AG09319 (cell line): ENCODE results near the gene ARHGAP12.

Experiments
- DNase-seq: peaks from one replicate; pipeline ENCODE4 v3.0.0-alpha.2; 2010; ENCODE audit warnings: low read depth; ENCODE audit errors: extremely low read depth
- TF ChIP-seq, protein P1 (sequence below): IDR thresholded peaks from 2 replicates; pipeline ENCODE4 v1.5.1; 2011; ENCODE audit warnings: low read depth, mild to moderate bottlenecking, inconsistent platforms, low read length, moderate library complexity

The ARHGAP12 gene

GRCh38 chr10:31963589-31963980 is 35.0 kb upstream of the ARHGAP12 start:
- DNase-seq, result no peak

GRCh38 chr10:31962826-31963588 is 34.4 kb upstream of the ARHGAP12 start:
- TF ChIP-seq, protein P1, sequence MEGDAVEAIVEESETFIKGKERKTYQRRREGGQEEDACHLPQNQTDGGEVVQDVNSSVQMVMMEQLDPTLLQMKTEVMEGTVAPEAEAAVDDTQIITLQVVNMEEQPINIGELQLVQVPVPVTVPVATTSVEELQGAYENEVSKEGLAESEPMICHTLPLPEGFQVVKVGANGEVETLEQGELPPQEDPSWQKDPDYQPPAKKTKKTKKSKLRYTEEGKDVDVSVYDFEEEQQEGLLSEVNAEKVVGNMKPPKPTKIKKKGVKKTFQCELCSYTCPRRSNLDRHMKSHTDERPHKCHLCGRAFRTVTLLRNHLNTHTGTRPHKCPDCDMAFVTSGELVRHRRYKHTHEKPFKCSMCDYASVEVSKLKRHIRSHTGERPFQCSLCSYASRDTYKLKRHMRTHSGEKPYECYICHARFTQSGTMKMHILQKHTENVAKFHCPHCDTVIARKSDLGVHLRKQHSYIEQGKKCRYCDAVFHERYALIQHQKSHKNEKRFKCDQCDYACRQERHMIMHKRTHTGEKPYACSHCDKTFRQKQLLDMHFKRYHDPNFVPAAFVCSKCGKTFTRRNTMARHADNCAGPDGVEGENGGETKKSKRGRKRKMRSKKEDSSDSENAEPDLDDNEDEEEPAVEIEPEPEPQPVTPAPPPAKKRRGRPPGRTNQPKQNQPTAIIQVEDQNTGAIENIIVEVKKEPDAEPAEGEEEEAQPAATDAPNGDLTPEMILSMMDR, result no peak
- no peak for DNase-seq

More at GRCh38 chr10:31963589-31963980, 35.0 kb upstream of the ARHGAP12 start:
- TF ChIP-seq, protein P1, result no peak

- no peak for DNase-seq
- TF ChIP-seq, protein P1, result no peak
Observed at GRCh38 chr10:31961277-31962074, 32.8 kb upstream of the ARHGAP12 start.

GRCh38 chr10:31959461-31960173 is 31.0 kb upstream of the ARHGAP12 start:
- no peak for DNase-seq
- TF ChIP-seq, protein P1, result no peak

- DNase-seq, result no peak
- TF ChIP-seq, protein P1, result no peak
Observed at GRCh38 chr10:31958856-31959255, 30.2 kb upstream of the ARHGAP12 start.

DNA sequence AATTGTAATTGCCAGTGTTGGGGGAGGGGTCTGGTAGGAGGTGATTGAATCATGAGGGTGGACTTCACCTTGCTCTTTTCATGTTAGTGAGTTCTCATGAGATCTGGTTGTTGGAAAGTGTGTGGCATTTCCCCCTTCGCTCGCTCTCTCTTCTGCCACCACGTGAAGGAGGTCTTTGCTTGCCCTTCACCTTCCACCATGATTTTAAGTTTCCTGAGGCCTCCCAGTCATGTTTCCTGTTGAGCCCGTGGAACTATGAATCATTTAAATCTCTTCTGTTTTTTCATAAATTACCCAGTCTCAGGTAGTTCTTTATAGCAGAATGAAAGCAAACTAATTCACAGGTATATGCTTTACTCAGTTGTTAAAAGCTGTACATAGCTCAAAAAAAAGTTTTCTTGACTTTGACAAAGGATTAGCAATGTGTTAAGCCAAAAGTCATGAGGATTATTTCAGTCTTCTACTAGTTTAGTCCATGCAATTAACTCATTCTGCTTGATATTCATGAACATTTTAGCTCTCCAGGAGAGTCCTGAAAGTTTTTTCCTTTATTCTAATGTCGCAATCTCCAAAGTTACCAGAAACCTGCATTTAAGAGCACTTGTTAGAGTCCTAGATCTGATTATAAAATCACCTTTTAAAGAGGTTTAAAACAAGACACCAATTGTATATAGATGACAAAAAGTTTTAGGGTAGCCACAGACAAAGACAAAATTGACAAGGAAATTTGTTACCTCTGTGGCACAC is 27.7 kb upstream of the ARHGAP12 start:
- no peak for DNase-seq
- TF ChIP-seq, protein P1, result no peak
